Renal cortical epithelial cell (primary cell): ENCODE results near the gene ZNF662. TPM values are rescaled to one million over a fixed set of nuclear protein-coding genes. Genes with fewer than 3 reads are reported as not detected.

ENCODE experiments used
- DNase-seq: peaks from one replicate; pipeline ENCODE4 v3.0.0-alpha.2; 2011; ENCODE audit warnings: low read depth
- total RNA-seq: library from RNA; depleted of rRNA; stranded (reverse); fragments of >200 nt; gene quantifications from 2 replicates; pipeline ENCODE4 v1.2.3, GENCODE V29; 2014

Gene ZNF662
- 1.6 and 4.9 TPM in 2 replicates for total RNA-seq

GRCh38 chr3:42906070-42906847, at the start of gene ZNF662:
Gene ZNF662 (plus strand): TSS chr3:42906142. CDS start chr3:42908115, 1,973 bp downstream.
- DNase-seq = no peak

GRCh38 chr3:42856544-42856943, 49.4 kb upstream of the ZNF662 start:
- DNase-seq = no peak

GRCh38 chr3:42864321-42864950, 41.5 kb upstream of the ZNF662 start:
- DNase-seq = no peak

GRCh38 chr3:42865256-42865655, 40.7 kb upstream of the ZNF662 start:
- DNase-seq = no peak

GRCh38 chr3:42867138-42867537, 38.8 kb upstream of the ZNF662 start:
- no peak for DNase-seq

- no peak for DNase-seq
These were observed 37.1 kb upstream of the ZNF662 start for GRCh38 chr3:42868841-42869240.

- no peak for DNase-seq
These were observed 34.2 kb upstream of the ZNF662 start for GRCh38 chr3:42871592-42872196.

- no peak for DNase-seq
These were observed 33.2 kb upstream of the ZNF662 start for GRCh38 chr3:42872718-42873117.

GRCh38 chr3:42873221-42873982, 32.5 kb upstream of the ZNF662 start:
- DNase-seq = peak; percentile 64

GRCh38 chr3:42874749-42875148, 31.2 kb upstream of the ZNF662 start:
- DNase-seq = no peak

GRCh38 chr3:42875325-42876151, 30.4 kb upstream of the ZNF662 start, which contains the start of gene CYP8B1:
Gene CYP8B1 (minus strand): TSS chr3:42875879. CDS start chr3:42875816, 63 bp downstream.
- DNase-seq = peak; percentile 62

- no peak for DNase-seq
These were observed 29.5 kb upstream of the ZNF662 start for GRCh38 chr3:42876401-42876800.

GRCh38 chr3:42876940-42877720, 28.8 kb upstream of the ZNF662 start:
- peak; percentile 88 for DNase-seq

GRCh38 chr3:42877881-42878280, 28.1 kb upstream of the ZNF662 start:
- no peak for DNase-seq

GRCh38 chr3:42880183-42880582, 25.8 kb upstream of the ZNF662 start:
- DNase-seq = no peak

GRCh38 chr3:42880601-42881451, 25.1 kb upstream of the ZNF662 start:
- peak; percentile 51 for DNase-seq

- peak; percentile 31 for DNase-seq
These were observed 22.6 kb upstream of the ZNF662 start for GRCh38 chr3:42883251-42883930.

GRCh38 chr3:42884324-42884723, 21.6 kb upstream of the ZNF662 start:
- no peak for DNase-seq
